Bronchial epithelial cell (primary cell): ENCODE results near the gene BHLHE23. TPM values are rescaled to one million over a fixed set of nuclear protein-coding genes. Genes with fewer than 3 reads are reported as not detected.

ENCODE experiments used
- DNase-seq: peaks from one replicate; pipeline ENCODE4 v3.0.0-alpha.2; 2010; ENCODE audit warnings: low read depth
- FAIRE-seq: peaks from 2 replicates; lab custom pipeline; 2011; peaks lifted over from hg19 to GRCh38; lab: Jason Lieb, UNC
- H3K27me3 ChIP-seq: 2 replicates; pipeline ENCODE4 v1.5.1; 2011; ENCODE audit warnings: low read length; ENCODE audit not compliant: control insufficient read depth, insufficient read depth
- H3K36me3 ChIP-seq: 2 replicates; pipeline ENCODE4 v1.5.1; 2011; ENCODE audit warnings: low read length; ENCODE audit not compliant: control insufficient read depth, insufficient read depth
- H3K4me3 ChIP-seq: 2 replicates; pipeline ENCODE4 v1.5.1; 2011; ENCODE audit warnings: mild to moderate bottlenecking, low read depth, low read length, control low read depth
- CTCF ChIP-seq: IDR thresholded peaks from 2 replicates; pipeline ENCODE4 v1.5.1; 2011; ENCODE audit warnings: mild to moderate bottlenecking, moderate library complexity, low read length, control low read depth, inconsistent platforms; ENCODE audit not compliant: insufficient read depth, severe bottlenecking
- total RNA-seq: library from RNA; depleted of rRNA; stranded (reverse); fragments of >200 nt; gene quantifications from 2 replicates; pipeline ENCODE4 v1.2.1, GENCODE V29; 2014

Gene BHLHE23
- total RNA-seq, 1 donor from 2014 or later = not detected

GRCh38 chr20:63011798-63012197, 5.0 kb upstream of the BHLHE23 start:
- no peak for TF ChIP-seq CTCF
- no peak for DNase-seq
- Histone ChIP-seq H3K27me3 (peaks cover 30% of the 10 kb centered on the region), H3K4me3 (no peak overlapping the region), H3K36me3 (no peaks in the 10 kb centered on the region)
- FAIRE-seq = no peak

GRCh38 chr20:63009988-63010769, 3.4 kb upstream of the BHLHE23 start:
- DNase-seq = peak; percentile 5
- peaks cover 38% of the 10 kb centered on the region for H3K27me3 ChIP-seq
- FAIRE-seq = no peak
- no peak overlapping the region for H3K4me3 ChIP-seq
- no peaks in the 10 kb centered on the region for H3K36me3 ChIP-seq
- no peak for TF ChIP-seq CTCF

GRCh38 chr20:63009045-63009961, 2.5 kb upstream of the BHLHE23 start:
- DNase-seq = peak; percentile 22
- H3K4me3 ChIP-seq = no peak overlapping the region
- TF ChIP-seq CTCF = peak; percentile 95
- H3K36me3 ChIP-seq = no peaks in the 10 kb centered on the region
- FAIRE-seq = no peak
- H3K27me3 ChIP-seq = peaks cover 35% of the 10 kb centered on the region

- DNase-seq = no peak
- no peak for FAIRE-seq
- peaks cover 37% of the 10 kb centered on the region for H3K27me3 ChIP-seq
- H3K4me3 ChIP-seq = no peak overlapping the region
- no peaks in the 10 kb centered on the region for H3K36me3 ChIP-seq
- TF ChIP-seq CTCF = no peak
These were observed 1.8 kb upstream of the BHLHE23 start for GRCh38 chr20:63008541-63009044.

GRCh38 chr20:63007646-63008488, 1.1 kb upstream of the BHLHE23 start:
- TF ChIP-seq CTCF = no peak
- no peaks in the 10 kb centered on the region for H3K36me3 ChIP-seq
- peaks cover 40% of the 10 kb centered on the region for H3K27me3 ChIP-seq
- FAIRE-seq (no peak), DNase-seq (no peak)
- H3K4me3 ChIP-seq = no peak overlapping the region
